ENCODE data around the gene FRAS1. TPM values are rescaled to one million over a fixed set of nuclear protein-coding genes. Genes with fewer than 3 reads are reported as not detected.

The FRAS1 gene
- total RNA-seq, 1 donor from 2014 or later, result 28.4 TPM

DNA sequence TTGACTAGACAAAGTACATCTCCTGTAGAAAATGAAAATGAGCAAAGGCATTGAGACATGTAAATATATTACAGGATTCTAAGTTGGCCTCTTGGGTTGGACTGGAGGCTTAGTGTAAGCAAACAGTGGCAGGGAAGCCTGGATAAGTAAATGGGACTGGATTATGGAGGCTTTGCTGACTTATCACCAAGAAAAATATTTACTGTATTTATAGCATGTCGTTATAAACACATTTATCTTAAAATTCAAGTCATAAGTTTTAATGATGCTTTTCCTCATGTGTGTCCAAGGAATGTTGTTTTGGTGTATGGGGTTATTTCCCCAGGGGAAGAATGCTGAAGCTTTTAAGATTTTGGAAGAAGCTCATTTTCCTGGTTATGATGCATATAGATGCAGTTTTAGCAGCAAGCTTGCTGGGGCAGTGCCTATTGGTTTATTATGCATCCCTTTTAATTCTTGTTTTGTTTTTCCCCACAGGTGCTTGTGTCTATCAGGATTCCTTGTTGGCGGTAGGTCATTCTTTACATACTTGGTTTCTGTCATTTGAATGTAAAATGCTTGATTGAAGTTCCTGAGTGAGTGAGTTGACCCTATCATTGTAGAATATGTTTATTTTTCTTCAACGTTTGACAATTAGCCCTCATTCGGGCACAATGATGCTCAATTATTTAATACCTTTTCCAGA lies 8.5 kb downstream of the FRAS1 start:
- no peak overlapping the region for H3K4me3 ChIP-seq (ENCODE audit: low read depth, low read length)
- DNase-seq (ENCODE audit: low read depth), result no peak
- TF ChIP-seq, protein P1, sequence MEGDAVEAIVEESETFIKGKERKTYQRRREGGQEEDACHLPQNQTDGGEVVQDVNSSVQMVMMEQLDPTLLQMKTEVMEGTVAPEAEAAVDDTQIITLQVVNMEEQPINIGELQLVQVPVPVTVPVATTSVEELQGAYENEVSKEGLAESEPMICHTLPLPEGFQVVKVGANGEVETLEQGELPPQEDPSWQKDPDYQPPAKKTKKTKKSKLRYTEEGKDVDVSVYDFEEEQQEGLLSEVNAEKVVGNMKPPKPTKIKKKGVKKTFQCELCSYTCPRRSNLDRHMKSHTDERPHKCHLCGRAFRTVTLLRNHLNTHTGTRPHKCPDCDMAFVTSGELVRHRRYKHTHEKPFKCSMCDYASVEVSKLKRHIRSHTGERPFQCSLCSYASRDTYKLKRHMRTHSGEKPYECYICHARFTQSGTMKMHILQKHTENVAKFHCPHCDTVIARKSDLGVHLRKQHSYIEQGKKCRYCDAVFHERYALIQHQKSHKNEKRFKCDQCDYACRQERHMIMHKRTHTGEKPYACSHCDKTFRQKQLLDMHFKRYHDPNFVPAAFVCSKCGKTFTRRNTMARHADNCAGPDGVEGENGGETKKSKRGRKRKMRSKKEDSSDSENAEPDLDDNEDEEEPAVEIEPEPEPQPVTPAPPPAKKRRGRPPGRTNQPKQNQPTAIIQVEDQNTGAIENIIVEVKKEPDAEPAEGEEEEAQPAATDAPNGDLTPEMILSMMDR (IDR thresholded peaks at IDR 0.05; ENCODE audit: insufficient read depth, low read length, poor library complexity, severe bottlenecking), result no peak
- H3K36me3 ChIP-seq (ENCODE audit: control insufficient read depth, insufficient read depth, low read length), result no peaks in the 10 kb centered on the region
- no peaks in the 10 kb centered on the region for H3K27me3 ChIP-seq (ENCODE audit: control insufficient read depth, insufficient read depth, low read length)

DNA sequence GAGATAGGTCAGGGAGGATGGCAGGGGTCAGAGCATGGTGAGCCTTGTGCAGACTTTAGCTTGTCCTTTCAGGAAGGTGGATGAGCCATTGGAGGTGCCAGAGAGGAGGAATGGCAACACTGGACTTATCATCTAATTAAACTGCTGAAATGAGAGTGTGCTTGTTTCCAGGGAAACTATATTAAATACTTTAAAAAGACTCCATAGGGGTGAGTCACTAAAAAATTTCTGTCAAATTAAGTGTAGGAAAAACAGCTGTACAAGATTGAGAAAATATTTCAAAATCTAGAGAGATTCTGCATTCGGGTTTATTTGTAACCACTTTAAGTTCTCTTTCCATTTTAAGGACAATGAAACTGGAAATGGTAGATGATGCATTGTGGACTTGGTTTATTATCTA lies 11.4 kb downstream of the FRAS1 start:
- TF ChIP-seq, protein P1 (IDR thresholded peaks at IDR 0.05; ENCODE audit: insufficient read depth, low read length, poor library complexity, severe bottlenecking), result no peak
- Histone ChIP-seq H3K27me3 (ENCODE audit: control insufficient read depth, insufficient read depth, low read length) (no peaks in the 10 kb centered on the region), H3K4me3 (ENCODE audit: low read depth, low read length) (no peak overlapping the region), H3K36me3 (ENCODE audit: control insufficient read depth, insufficient read depth, low read length) (no peaks in the 10 kb centered on the region)
- no peak for DNase-seq (ENCODE audit: low read depth)

DNA sequence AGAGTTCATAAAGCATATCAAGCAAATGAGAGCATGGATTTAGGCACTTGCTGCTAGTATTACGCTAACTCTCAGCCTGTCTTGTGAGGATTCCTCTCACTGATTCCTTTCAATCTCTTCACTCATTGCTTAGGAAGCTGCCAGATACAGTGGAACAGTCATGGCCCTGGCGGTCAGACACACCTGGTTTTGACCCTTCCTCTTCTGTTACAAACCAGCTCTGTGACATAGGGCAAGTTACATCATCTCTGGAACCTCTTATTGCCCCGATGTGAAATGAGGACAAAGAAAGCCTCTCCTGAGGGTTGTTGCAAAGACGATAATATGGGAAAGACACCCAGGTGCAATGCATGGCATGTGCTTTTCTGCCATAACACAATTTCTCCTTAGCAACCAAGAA lies 12.2 kb downstream of the FRAS1 start:
- Histone ChIP-seq H3K27me3 (ENCODE audit: control insufficient read depth, insufficient read depth, low read length) (no peaks in the 10 kb centered on the region), H3K4me3 (ENCODE audit: low read depth, low read length) (no peak overlapping the region), H3K36me3 (ENCODE audit: control insufficient read depth, insufficient read depth, low read length) (no peaks in the 10 kb centered on the region)
- TF ChIP-seq, protein P1 (IDR thresholded peaks at IDR 0.05; ENCODE audit: insufficient read depth, low read length, poor library complexity, severe bottlenecking), result no peak
- DNase-seq (ENCODE audit: low read depth), result no peak

DNA sequence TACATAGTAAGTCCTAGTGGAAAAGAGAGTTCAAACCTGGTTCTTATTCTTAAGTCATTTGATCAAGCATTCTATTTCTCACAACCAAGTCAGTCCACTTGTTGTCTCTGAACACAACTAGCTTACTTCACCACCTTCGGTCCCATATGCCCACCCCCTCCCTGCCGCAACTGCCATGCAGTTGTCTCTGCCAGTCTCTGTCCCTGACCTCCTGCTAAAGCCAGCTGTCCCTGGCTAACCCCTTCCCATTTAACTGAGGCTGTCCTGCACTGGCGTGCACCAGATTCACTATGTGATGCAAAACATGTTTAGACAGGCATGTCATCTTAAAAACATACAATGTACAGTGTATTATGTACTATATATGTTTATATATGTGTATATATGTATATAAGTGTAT lies 12.7 kb downstream of the FRAS1 start:
- DNase-seq (ENCODE audit: low read depth), result no peak
- Histone ChIP-seq H3K4me3 (ENCODE audit: low read depth, low read length) (no peak overlapping the region), H3K27me3 (ENCODE audit: control insufficient read depth, insufficient read depth, low read length) (no peaks in the 10 kb centered on the region), H3K36me3 (ENCODE audit: control insufficient read depth, insufficient read depth, low read length) (no peaks in the 10 kb centered on the region)
- TF ChIP-seq, protein P1 (IDR thresholded peaks at IDR 0.05; ENCODE audit: insufficient read depth, low read length, poor library complexity, severe bottlenecking), result no peak

DNA sequence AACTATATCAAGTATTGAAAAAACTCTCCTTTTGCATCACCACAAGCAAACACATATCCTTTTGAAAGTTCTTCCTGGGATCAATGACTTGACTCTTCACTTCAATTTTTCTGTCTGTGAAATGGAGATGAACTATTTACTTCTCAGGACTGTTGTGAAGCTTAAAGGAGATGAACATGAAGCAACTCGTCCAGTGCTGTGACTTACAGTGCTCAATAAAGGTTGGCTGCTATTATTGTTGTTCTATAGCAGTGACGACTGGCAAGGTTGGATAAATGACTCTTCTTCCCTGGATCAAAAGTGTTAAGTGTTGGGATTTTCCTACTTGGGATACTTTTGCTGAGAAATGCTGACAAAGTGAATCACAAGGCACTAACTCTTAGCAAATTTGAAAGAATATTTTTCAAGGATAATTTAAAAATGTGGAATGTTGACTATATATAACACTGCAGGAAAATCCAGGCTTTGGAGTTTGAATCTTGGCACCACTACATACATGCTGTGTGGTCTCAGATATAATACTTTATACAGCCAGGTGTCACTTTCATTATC lies 13.7 kb downstream of the FRAS1 start:
- Histone ChIP-seq H3K36me3 (ENCODE audit: control insufficient read depth, insufficient read depth, low read length) (no peaks in the 10 kb centered on the region), H3K27me3 (ENCODE audit: control insufficient read depth, insufficient read depth, low read length) (no peaks in the 10 kb centered on the region), H3K4me3 (ENCODE audit: low read depth, low read length) (no peak overlapping the region)
- TF ChIP-seq, protein P1 (IDR thresholded peaks at IDR 0.05; ENCODE audit: insufficient read depth, low read length, poor library complexity, severe bottlenecking), result no peak
- no peak for DNase-seq (ENCODE audit: low read depth)

DNA sequence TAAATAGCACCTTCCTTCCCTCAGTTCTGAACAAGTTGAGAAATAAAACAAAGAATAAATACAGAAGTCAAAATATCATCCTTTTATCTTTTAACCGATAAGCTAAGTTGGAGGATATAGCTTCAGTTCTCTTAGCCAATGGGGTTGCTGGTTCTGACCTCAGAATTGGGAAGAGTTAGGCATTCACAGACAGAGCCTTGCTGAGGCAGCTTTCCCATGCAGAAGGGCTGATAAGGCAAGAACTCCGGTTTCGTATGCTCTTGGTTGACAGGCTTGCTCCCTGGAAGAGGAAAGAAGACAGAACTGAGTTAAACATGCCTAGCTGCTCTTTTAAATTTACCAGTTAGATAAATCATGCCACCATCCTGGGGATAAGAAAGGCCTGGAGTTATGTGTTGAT lies 17.6 kb downstream of the FRAS1 start:
- Histone ChIP-seq H3K27me3 (ENCODE audit: control insufficient read depth, insufficient read depth, low read length) (no peaks in the 10 kb centered on the region), H3K4me3 (ENCODE audit: low read depth, low read length) (no peak overlapping the region), H3K36me3 (ENCODE audit: control insufficient read depth, insufficient read depth, low read length) (no peaks in the 10 kb centered on the region)
- DNase-seq (ENCODE audit: low read depth), result no peak
- TF ChIP-seq, protein P1 (IDR thresholded peaks at IDR 0.05; ENCODE audit: insufficient read depth, low read length, poor library complexity, severe bottlenecking), result no peak
